Parathyroid adenoma (tissue), 2 donors: Measurements from ENCODE around the gene GTF2A2.

Source experiments
- H2AFZ ChIP-seq: fragments of 300-600 bp; sonication (generic); one replicate; pipeline ENCODE4 v1.7.0; 2017; ENCODE audit warnings: antibody characterized with exemption, mild to moderate bottlenecking
- H3K27ac ChIP-seq: fragments of 300-600 bp; sonication (generic); one replicate; pipeline ENCODE4 v1.7.0; 2017
- H3K27me3 ChIP-seq: fragments of 300-600 bp; sonication (generic); one replicate; pipeline ENCODE4 v1.7.0; 2017; ENCODE audit warnings: low read length; ENCODE audit not compliant: control insufficient read depth, insufficient read depth
- H3K36me3 ChIP-seq: fragments of 300-600 bp; sonication (generic); one replicate; pipeline ENCODE4 v1.7.0; 2017; ENCODE audit warnings: low read length; ENCODE audit not compliant: control insufficient read depth, insufficient read depth
- H3K4me1 ChIP-seq: fragments of 300-600 bp; sonication (generic); one replicate; pipeline ENCODE4 v1.7.0; 2017; ENCODE audit warnings: control low read depth
- H3K4me2 ChIP-seq: fragments of 300-600 bp; sonication (generic); one replicate; pipeline ENCODE4 v1.7.0; 2017; ENCODE audit warnings: low read length
- H3K4me3 ChIP-seq: fragments of 300-600 bp; sonication (generic); one replicate; pipeline ENCODE4 v1.7.0; 2017; ENCODE audit warnings: low read depth, low read length
- H3K79me2 ChIP-seq: fragments of 300-600 bp; sonication (generic); one replicate; pipeline ENCODE4 v1.7.0; 2017; ENCODE audit warnings: control low read depth
- H3K9ac ChIP-seq: fragments of 300-600 bp; sonication (generic); one replicate; pipeline ENCODE4 v1.7.0; 2017; ENCODE audit warnings: mild to moderate bottlenecking
- H3K9me3 ChIP-seq: fragments of 300-600 bp; sonication (generic); one replicate; pipeline ENCODE4 v1.7.0; 2017; ENCODE audit warnings: low read length; ENCODE audit not compliant: control insufficient read depth
- TF ChIP-seq, protein P1 (sequence below): fragments of 300-600 bp; sonication (generic); IDR thresholded peaks from one replicate; pipeline ENCODE4 v1.7.0; 2017; ENCODE audit warnings: antibody characterized with exemption, mild to moderate bottlenecking
- donor health status: primary hyperparathyroidism.

GTF2A2 gene

GRCh38 chr15:59678172-59678571 lies 20.9 kb upstream of the GTF2A2 start:
- Histone ChIP-seq H3K27me3 (no peaks in the 10 kb centered on the region), H3K27ac (no peak overlapping the region), H3K9ac (no peak overlapping the region), H3K4me3 (no peak overlapping the region), H3K9me3 (no peaks in the 10 kb centered on the region), H3K4me2 (no peak overlapping the region), H3K4me1 (no peaks in the 10 kb centered on the region), H3K36me3 (no peaks in the 10 kb centered on the region), H3K79me2 (no peaks in the 10 kb centered on the region), H2AFZ (no peak overlapping the region)
- TF ChIP-seq, protein P1, sequence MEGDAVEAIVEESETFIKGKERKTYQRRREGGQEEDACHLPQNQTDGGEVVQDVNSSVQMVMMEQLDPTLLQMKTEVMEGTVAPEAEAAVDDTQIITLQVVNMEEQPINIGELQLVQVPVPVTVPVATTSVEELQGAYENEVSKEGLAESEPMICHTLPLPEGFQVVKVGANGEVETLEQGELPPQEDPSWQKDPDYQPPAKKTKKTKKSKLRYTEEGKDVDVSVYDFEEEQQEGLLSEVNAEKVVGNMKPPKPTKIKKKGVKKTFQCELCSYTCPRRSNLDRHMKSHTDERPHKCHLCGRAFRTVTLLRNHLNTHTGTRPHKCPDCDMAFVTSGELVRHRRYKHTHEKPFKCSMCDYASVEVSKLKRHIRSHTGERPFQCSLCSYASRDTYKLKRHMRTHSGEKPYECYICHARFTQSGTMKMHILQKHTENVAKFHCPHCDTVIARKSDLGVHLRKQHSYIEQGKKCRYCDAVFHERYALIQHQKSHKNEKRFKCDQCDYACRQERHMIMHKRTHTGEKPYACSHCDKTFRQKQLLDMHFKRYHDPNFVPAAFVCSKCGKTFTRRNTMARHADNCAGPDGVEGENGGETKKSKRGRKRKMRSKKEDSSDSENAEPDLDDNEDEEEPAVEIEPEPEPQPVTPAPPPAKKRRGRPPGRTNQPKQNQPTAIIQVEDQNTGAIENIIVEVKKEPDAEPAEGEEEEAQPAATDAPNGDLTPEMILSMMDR, result no peak

DNA sequence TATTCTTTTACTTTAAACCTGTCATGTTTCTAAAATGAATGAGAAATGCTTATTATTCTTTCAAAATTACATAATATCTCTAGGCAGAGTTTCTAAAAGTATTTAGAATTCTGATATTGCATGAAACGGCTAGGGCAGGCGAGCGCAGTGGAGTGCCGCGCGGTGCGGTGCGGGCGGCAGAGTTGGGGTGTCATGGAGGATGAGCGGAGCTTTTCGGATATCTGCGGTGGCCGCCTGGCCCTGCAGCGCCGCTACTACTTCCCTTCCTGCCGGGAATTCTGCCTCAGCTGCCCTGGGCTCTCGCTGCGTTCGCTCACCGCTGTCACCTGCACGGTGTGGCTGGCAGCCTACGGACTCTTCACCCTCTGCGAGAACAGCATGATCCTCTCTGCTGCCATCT lies 19.2 kb upstream of the GTF2A2 start:
- no peak overlapping the region for H3K4me3 ChIP-seq
- H3K27ac ChIP-seq, result no peak overlapping the region
- H3K79me2 ChIP-seq, result no peaks in the 10 kb centered on the region
- H3K9ac ChIP-seq, result no peak overlapping the region
- H3K27me3 ChIP-seq, result no peaks in the 10 kb centered on the region
- no peak overlapping the region for H3K4me2 ChIP-seq
- H3K9me3 ChIP-seq, result no peaks in the 10 kb centered on the region
- no peak overlapping the region for H2AFZ ChIP-seq
- H3K4me1 ChIP-seq, result no peaks in the 10 kb centered on the region
- TF ChIP-seq, protein P1, result no peak
- no peaks in the 10 kb centered on the region for H3K36me3 ChIP-seq

- H3K9me3 ChIP-seq, result no peaks in the 10 kb centered on the region
- no peaks in the 10 kb centered on the region for H3K79me2 ChIP-seq
- no peak overlapping the region for H3K9ac ChIP-seq
- TF ChIP-seq, protein P1, result no peak
- H3K4me1 ChIP-seq, result no peaks in the 10 kb centered on the region
- H3K4me2 ChIP-seq, result no peak overlapping the region
- H3K27me3 ChIP-seq, result no peaks in the 10 kb centered on the region
- no peaks in the 10 kb centered on the region for H3K36me3 ChIP-seq
- H3K4me3 ChIP-seq, result no peak overlapping the region
- H2AFZ ChIP-seq, result no peak overlapping the region
- H3K27ac ChIP-seq, result no peak overlapping the region
Measured at GRCh38 chr15:59674361-59674877, 17.1 kb upstream of the GTF2A2 start.

- Histone ChIP-seq H3K9me3 (no peaks in the 10 kb centered on the region), H3K27ac (no peak overlapping the region), H3K9ac (no peak overlapping the region), H3K36me3 (no peaks in the 10 kb centered on the region), H3K4me3 (no peak overlapping the region), H3K79me2 (no peaks in the 10 kb centered on the region), H3K4me1 (no peaks in the 10 kb centered on the region), H3K4me2 (no peak overlapping the region), H3K27me3 (no peaks in the 10 kb centered on the region), H2AFZ (no peak overlapping the region)
- TF ChIP-seq, protein P1, result no peak
Measured at GRCh38 chr15:59668556-59668955, 11.2 kb upstream of the GTF2A2 start.

DNA sequence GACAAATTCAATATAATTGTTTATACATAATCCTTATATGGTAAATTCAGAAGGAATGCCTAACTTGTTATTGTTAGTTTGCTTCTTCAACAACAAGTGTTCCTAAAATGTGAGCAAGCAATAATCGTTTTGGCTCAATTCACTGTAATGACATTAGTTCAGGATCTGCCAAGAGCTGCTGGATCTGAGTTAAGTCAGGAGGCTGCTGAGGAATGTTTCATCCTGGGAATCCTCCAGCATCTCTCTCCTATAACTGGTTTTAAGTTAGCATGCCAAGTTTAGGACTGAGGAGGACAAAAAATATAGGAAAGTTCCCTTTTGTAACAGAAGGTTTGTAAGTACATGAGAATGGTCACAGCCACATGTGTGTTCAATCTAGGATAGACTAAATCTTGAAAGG lies 4.9 kb upstream of the GTF2A2 start:
- H3K9ac ChIP-seq, result no peak overlapping the region
- H3K4me3 ChIP-seq, result no peak overlapping the region
- H3K27me3 ChIP-seq, result no peaks in the 10 kb centered on the region
- no peaks in the 10 kb centered on the region for H3K36me3 ChIP-seq
- H2AFZ ChIP-seq, result no peak overlapping the region
- no peaks in the 10 kb centered on the region for H3K4me1 ChIP-seq
- TF ChIP-seq, protein P1, result no peak
- no peaks in the 10 kb centered on the region for H3K9me3 ChIP-seq
- no peak overlapping the region for H3K27ac ChIP-seq
- no peak overlapping the region for H3K4me2 ChIP-seq
- H3K79me2 ChIP-seq, result no peaks in the 10 kb centered on the region
